NCI-H1694 treated with DMSO at 0.1 percent for 48 hours (cell line): ENCODE results near the gene COA7.
"Not testable (repeated sequence)": the region's sequence is repeated elsewhere in the genome, so short reads cannot be mapped to it uniquely, and the experiment has no call there.

Experiments
- DNase-seq: peaks from one replicate; lab custom pipeline; 2025; lab: John Stamatoyannopoulos, UW

Gene COA7

GRCh38 chr1:52697795-52698674 lies at the start of gene COA7:
Gene COA7, minus strand, starts transcription at chr1:52698347. Its CDS starts 21 bp downstream, at chr1:52698326.
- DNase-seq: peak; percentile 72

GRCh38 chr1:52747450-52747849 lies 49.3 kb upstream of the COA7 start:
- DNase-seq: no peak

- no peak for DNase-seq
Measured at GRCh38 chr1:52746189-52746588, 48.0 kb upstream of the COA7 start.

GRCh38 chr1:52741259-52741658 lies 43.1 kb upstream of the COA7 start:
- no peak for DNase-seq

GRCh38 chr1:52739699-52740467 lies 41.7 kb upstream of the COA7 start:
- no peak for DNase-seq

- no peak for DNase-seq
Measured at GRCh38 chr1:52738893-52739292, 40.7 kb upstream of the COA7 start.

GRCh38 chr1:52738148-52738547 lies 40.0 kb upstream of the COA7 start:
- DNase-seq: no peak

- DNase-seq: not testable (repeated sequence)
Measured at GRCh38 chr1:52735371-52735770, 37.2 kb upstream of the COA7 start.

- DNase-seq: no peak
Measured at GRCh38 chr1:52733368-52733767, 35.2 kb upstream of the COA7 start.

GRCh38 chr1:52727956-52728656 lies 30.0 kb upstream of the COA7 start:
- no peak for DNase-seq

- peak; percentile 24 for DNase-seq
Measured at GRCh38 chr1:52727114-52727586, 29.0 kb upstream of the COA7 start.

GRCh38 chr1:52726265-52727113 lies 28.3 kb upstream of the COA7 start, which contains the start of gene ZYG11B:
Gene ZYG11B, plus strand, starts transcription at chr1:52726453. Its CDS starts 201 bp downstream, at chr1:52726654.
- DNase-seq: peak; percentile 82

GRCh38 chr1:52725903-52726264 lies 27.7 kb upstream of the COA7 start:
- DNase-seq: no peak

GRCh38 chr1:52723260-52723659 lies 25.1 kb upstream of the COA7 start:
- no peak for DNase-seq

GRCh38 chr1:52715296-52715695 lies 17.1 kb upstream of the COA7 start:
- not testable (repeated sequence) for DNase-seq

GRCh38 chr1:52713590-52713989 lies 15.4 kb upstream of the COA7 start:
- no peak for DNase-seq

- no peak for DNase-seq
Measured at GRCh38 chr1:52709016-52709415, 10.9 kb upstream of the COA7 start.

- DNase-seq: no peak
Measured at GRCh38 chr1:52707927-52708655, 9.9 kb upstream of the COA7 start.

- DNase-seq: no peak
Measured at GRCh38 chr1:52706941-52707926, 9.1 kb upstream of the COA7 start.
